Measurements from ENCODE around the gene ACAA2.
A peak's percentile ranks its signal among the peaks of the same experiment; 100 is the strongest.

The ACAA2 gene

GRCh38 chr18:49743117-49743567 is 70.2 kb downstream of the ACAA2 start:
- DNase-seq (ENCODE audit: low read depth) = peak; percentile 21
- no peak overlapping the region for H3K4me3 ChIP-seq (ENCODE audit: low read length)
- TF ChIP-seq CTCF (IDR thresholded peaks at IDR 0.05; ENCODE audit: insufficient read depth, low read depth, low read length, missing control alignments) = no peak

GRCh38 chr18:49742316-49743116 is 70.8 kb downstream of the ACAA2 start:
- no peak overlapping the region for H3K4me3 ChIP-seq (ENCODE audit: low read length)
- no peak for DNase-seq (ENCODE audit: low read depth)
- TF ChIP-seq CTCF (IDR thresholded peaks at IDR 0.05; ENCODE audit: insufficient read depth, low read depth, low read length, missing control alignments) = no peak

- DNase-seq (ENCODE audit: low read depth) = no peak
- H3K4me3 ChIP-seq (ENCODE audit: low read length) = no peak overlapping the region
- no peak for TF ChIP-seq CTCF (IDR thresholded peaks at IDR 0.05; ENCODE audit: insufficient read depth, low read depth, low read length, missing control alignments)
These were observed 74.1 kb downstream of the ACAA2 start for GRCh38 chr18:49739275-49739674.

GRCh38 chr18:49738721-49739120 is 74.6 kb downstream of the ACAA2 start:
- DNase-seq (ENCODE audit: low read depth) = no peak
- H3K4me3 ChIP-seq (ENCODE audit: low read length) = no peak overlapping the region
- no peak for TF ChIP-seq CTCF (IDR thresholded peaks at IDR 0.05; ENCODE audit: insufficient read depth, low read depth, low read length, missing control alignments)

- TF ChIP-seq CTCF (IDR thresholded peaks at IDR 0.05; ENCODE audit: insufficient read depth, low read depth, low read length, missing control alignments) = no peak
- H3K4me3 ChIP-seq (ENCODE audit: low read length) = no peak overlapping the region
- no peak for DNase-seq (ENCODE audit: low read depth)
These were observed 78.5 kb downstream of the ACAA2 start for GRCh38 chr18:49734836-49735235.

GRCh38 chr18:49733896-49734585 is 79.3 kb downstream of the ACAA2 start:
- no peak for DNase-seq (ENCODE audit: low read depth)
- TF ChIP-seq CTCF (IDR thresholded peaks at IDR 0.05; ENCODE audit: insufficient read depth, low read depth, low read length, missing control alignments) = no peak

More at GRCh38 chr18:49733896-49734585, 79.3 kb downstream of the ACAA2 start:
- no peak overlapping the region for H3K4me3 ChIP-seq (ENCODE audit: low read length)

All from epithelial cell of esophagus (primary cell).